ENCODE results near the gene COX5B.
"Not testable (repeated sequence)": the region's sequence is repeated elsewhere in the genome, so short reads cannot be mapped to it uniquely, and the experiment has no call there.

COX5B gene

GRCh38 chr2:97654309-97654708 is 8.4 kb downstream of the COX5B start:
- no peak for DNase-seq (ENCODE audit: low spot score)

- DNase-seq (ENCODE audit: low spot score), result no peak
Measured at GRCh38 chr2:97654791-97655190, 8.9 kb downstream of the COX5B start.

DNA sequence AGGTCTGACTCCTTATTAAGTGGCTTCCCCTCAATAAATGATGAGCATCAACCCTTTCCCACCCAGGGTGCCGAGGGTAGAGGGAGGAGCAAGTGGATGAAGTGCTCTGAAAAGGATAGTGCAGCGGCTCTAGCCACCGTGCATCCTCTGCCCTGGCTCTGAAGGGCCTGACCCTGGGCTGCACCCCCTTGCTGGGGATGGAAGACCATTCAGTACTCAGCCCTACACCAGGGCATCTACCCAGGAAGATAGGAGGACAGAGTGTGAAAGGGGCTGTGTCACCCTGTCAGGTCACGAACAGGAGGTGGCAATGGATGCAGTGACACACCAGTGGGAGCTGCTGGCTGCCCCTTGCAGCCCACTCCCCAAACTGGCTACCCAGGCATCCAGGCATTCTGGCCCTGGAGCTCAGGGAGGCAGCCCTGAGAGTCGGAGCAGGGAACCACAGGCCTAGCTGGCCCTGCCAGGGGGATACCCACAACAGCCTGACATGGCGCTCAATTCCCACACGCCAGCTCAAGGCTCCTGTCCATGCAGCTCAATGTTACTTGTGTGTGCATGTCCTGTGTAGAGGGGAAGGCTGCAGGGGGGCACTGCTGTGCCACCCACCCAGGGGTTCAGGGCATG is 10.4 kb downstream of the COX5B start:
- no peak for DNase-seq (ENCODE audit: low spot score)

- DNase-seq (ENCODE audit: low spot score), result no peak
Measured at GRCh38 chr2:97656905-97657587, 11.2 kb downstream of the COX5B start.

- DNase-seq (ENCODE audit: low spot score), result no peak
Measured at GRCh38 chr2:97657986-97658690, 12.3 kb downstream of the COX5B start.

DNA sequence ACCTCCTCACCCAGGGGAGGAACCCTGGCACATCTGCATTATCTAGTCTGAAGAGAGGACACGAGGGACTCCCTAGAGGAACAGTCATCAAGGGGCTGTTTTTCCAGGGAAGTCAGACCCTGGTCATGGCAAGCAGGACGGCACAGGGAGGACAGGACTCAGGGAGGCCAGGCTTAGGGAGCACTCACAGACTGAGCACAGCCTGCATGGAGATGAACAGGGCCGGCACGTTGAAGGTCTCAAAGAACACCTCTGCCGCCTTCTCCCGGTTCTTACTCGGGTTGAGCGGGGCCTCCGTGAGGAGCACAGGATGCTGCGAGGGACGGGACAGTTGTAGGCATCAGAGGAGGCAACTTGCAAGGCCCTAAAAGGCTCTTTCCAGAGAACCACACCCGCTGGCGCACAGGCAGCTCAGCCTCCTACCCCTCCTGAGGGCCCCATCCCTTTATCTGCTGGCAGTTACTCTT is 12.9 kb downstream of the COX5B start:
- no peak for DNase-seq (ENCODE audit: low spot score)

DNA sequence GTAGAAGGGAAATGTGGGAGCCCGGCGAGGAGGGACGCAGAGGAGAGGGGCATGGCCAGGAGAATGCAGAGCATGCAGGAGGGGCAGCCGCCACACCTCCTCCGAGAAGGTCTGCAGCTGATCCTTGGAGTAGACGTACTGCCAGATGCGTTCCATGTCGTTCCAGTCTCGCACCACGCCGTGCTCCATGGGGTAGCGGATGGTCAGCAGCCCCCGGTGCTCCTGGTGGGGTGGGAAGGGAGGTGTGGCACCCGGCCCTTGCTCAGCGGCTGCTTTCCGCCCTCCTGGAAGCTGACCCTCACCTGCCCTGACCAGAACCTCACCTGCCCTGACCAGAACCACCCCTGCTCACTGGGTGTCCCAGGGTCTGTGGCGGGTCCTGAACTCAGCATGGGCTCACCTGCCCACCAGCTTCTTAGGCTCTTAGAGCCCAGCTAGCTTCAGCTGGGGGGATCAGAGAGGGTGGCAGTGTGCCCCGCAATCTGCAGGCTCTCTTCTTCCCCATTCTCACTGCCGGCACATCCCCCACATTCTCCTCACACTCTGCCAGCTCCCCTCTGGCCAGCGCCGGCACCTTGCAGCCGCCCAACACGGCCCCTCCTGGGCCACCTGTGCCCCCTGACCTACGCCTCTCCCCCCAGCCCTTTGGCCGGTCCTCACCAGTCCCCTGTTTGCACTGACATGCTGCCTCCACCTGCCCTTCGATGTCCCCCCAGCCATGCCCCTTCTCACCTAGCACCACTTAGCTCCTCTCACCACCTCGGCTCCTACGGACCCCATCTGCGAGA is 13.6 kb downstream of the COX5B start:
- DNase-seq (ENCODE audit: low spot score), result no peak

DNA sequence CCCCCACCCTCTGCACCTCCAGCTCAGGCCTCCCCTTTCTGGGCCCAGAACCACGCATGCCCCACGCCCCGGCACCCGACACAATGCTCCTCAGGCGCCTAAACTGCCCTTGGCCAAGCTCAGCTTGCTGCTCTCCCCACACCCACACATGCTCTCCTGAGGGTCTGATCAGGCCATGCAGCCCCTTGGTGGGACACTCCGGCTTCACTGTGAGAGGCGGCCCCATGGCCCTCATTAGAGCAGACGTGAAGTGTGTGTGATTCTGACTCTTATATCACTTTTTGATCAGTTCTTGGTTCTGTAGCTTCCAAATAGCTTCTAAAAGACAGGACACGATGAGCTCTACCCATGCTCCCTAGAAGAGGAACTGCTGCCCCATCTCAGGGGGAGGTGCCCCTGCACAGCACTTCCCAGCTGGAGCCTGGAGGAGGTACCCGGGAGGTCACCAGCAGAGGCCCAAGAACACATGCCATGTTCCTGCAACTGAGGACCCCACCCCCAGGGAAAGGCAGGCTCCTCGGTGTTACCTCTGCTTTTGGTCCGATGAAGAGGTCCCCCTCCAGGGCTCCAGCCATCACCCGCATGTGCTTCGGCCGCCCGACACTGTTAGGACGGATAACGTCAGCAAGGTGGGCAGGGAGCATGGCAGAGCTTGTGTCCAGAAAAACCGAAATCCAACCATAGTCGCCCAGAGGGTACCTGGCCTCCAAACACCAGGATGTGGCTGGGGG is 14.3 kb downstream of the COX5B start:
- no peak for DNase-seq (ENCODE audit: low spot score)

DNA sequence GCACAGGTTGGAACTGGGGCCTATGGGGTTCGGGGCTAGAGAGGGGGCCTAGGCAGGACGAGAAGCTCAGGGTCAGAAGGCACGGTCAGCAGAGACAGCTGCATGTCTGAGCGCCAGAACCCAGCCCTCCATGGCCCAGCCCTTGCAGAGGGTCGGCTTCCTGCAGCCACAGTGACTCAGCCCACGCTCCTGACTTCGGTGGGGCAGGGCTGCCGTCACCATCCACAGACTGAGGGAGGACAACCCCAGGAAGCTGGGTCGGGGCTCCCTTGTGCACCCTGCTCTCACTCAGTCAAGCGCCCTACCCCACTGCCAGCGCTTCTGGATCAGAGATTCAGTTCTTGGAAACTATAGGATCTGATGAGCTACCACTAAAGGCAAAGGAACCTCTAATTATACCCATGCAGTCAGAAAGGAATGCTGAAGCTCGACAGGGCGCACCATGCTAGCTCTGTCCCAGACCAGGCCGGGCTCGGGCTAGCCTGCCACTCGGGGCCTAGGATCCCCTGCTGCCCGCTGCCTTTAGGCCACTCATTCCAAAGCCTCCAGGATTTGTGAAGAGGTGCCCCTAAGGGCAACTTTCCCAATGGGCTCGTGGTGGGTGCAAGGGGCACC is 15.0 kb downstream of the COX5B start:
- DNase-seq (ENCODE audit: low spot score), result peak; percentile 46

GRCh38 chr2:97661927-97662326 is 16.1 kb downstream of the COX5B start:
- DNase-seq (ENCODE audit: low spot score), result no peak

DNA sequence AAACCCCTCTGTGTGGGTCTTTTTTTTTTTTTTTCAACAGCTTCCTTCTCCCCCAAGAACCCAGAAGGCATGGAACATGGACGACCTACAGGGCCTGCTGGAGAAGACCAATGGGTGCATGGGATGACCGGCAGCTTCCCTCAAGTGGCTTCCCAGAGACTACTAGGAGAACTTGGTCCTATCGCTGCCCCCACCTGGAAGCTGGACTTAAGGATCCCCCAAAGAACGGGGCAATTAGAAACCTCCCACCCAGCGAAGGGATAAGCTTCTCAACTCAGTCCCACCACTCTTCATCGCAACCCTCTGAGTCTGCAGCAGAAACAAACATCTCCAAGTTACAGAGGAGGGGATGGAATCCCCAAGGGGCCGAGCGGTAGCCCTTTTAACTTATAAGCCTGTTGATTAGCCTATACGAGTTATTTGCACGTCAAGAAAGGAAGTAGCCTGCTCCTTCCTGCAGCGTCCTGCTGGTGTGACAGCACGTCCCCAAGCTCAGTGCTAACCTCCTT is 16.6 kb downstream of the COX5B start:
- DNase-seq (ENCODE audit: low spot score), result peak; percentile 44

GRCh38 chr2:97662895-97663625 is 17.2 kb downstream of the COX5B start:
- no peak for DNase-seq (ENCODE audit: low spot score)

GRCh38 chr2:97663626-97663961 is 17.7 kb downstream of the COX5B start:
- peak; percentile 83 for DNase-seq (ENCODE audit: low spot score)

- peak; percentile 98 for DNase-seq (ENCODE audit: low spot score)
Measured at GRCh38 chr2:97663962-97664635, 18.2 kb downstream of the COX5B start, which contains the start of gene ACTR1B. ACTR1B (minus strand) TSS chr2:97664044; CDS start chr2:97663890, 154 bp downstream.

- DNase-seq (ENCODE audit: low spot score), result no peak
Measured at GRCh38 chr2:97664636-97664970, 18.7 kb downstream of the COX5B start.

- no peak for DNase-seq (ENCODE audit: low spot score)
Measured at GRCh38 chr2:97669448-97669847, 23.6 kb downstream of the COX5B start, which contains the start of gene C2orf92. C2orf92 (plus strand) TSS chr2:97669713; CDS start chr2:97669789, 76 bp downstream.

- DNase-seq (ENCODE audit: low spot score), result no peak
Measured at GRCh38 chr2:97670471-97670870, 24.6 kb downstream of the COX5B start.

DNA sequence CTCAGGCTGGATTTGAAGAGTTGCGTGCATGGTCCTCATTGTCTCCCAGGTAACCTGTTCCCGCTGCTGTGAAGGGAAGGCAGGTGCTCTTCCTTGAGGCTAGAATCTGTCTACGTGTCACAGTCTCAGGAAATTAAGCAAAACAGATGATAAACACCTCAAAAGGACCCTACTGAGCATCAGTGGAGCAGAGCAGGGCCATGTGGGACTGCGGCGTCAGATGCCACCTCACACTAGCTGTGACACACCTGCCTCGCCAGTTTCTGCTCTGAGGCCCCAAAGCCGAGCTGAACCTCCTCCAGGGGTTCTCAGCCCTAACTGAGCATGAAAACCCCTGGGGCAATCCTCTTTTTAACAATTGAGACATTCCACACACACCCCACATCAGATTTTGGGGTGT is 25.7 kb downstream of the COX5B start:
- no peak for DNase-seq (ENCODE audit: low spot score)

GRCh38 chr2:97672606-97673140 is 26.8 kb downstream of the COX5B start:
- DNase-seq (ENCODE audit: low spot score), result not testable (repeated sequence)
